EH (cell line): ENCODE measurements around the gene ARFGAP1.

Experiments used
- DNase-seq: peaks from one replicate; pipeline ENCODE4 v3.0.0-alpha.2; 2015; ENCODE audit warnings: low read depth

Gene ARFGAP1

GRCh38 chr20:63272105-63273058, at the start of gene ARFGAP1:
Gene ARFGAP1, plus strand, starts transcription at chr20:63272813. Its CDS starts 2,768 bp downstream, at chr20:63275581.
- peak; percentile 91 for DNase-seq

DNA sequence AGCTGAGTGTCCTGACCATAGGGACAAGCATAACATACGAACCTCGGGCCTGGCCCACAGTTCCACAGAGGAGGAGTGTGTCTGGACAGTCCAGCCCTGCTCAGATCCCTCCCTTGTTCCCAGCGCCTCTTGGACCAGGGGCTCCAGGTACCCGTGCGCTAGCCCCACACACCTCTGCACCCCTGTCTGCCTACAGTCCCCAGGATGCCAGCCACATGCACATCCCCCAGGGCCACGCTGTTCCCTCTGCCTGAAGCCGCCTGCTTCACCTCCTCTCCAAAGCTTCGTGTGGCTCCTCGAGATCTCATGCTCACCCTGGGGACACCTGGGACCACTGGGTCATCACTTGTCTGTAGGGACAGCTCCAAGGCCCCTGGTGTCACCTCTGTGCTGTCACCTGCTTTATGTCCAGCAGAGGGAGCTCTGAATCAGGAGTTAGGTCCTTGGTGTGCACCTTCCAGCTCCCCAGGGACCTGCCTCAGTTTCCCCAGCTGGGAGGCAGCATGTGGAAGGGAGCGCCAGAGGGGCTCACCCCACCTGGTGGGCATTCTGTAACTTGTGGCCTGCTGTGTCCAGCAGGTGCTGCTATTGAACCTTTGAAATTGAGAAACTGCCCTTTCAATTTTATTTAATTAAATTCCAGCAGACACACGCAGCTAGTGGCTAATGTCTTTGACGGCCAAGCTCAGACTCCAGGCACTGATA, 49.3 kb upstream of the ARFGAP1 start:
- peak; percentile 57 for DNase-seq

- no peak for DNase-seq
These were observed 48.8 kb upstream of the ARFGAP1 start for GRCh38 chr20:63223826-63224207.

GRCh38 chr20:63224412-63225081, 48.1 kb upstream of the ARFGAP1 start:
- DNase-seq = peak; percentile 66

DNA sequence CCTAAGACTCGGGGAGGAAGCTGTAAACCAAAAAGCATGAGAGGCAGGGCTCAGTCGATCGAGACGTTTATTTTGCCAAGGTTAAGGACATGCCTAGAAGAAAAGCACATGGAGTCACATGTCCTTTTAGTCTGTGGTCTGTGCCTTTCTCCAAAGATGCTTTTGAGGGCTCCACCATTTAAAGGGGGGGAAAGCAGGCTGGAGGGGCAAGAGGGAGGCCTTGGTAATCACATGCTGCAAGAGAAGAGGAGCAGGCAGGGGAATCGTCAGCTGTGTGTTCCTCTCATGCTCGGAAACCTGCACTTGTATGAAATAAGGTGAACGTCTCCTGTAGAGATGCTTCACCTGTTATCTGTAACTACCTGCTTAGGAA, 47.5 kb upstream of the ARFGAP1 start:
- DNase-seq = no peak

- DNase-seq = no peak
These were observed 46.3 kb upstream of the ARFGAP1 start for GRCh38 chr20:63226042-63226943.

DNA sequence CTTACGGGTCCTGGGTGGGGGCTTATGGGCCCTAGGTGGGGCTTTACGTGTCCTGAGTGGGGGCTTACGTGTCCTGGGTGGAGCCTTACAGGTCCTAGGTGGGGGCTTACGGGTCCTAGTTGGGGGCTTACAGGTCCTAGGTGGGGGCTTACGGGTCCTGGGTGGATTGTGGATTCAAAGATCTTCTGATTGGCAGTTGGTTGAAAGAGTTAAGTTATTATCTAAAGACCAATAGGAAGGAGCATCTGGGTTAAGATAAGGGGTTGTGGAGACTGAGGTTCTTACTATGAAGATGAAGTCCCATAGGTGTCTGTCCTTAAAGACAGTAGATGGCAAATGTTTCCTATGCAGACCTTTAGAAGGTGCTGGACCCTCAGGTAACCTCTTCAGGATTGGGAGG, 45.4 kb upstream of the ARFGAP1 start:
- DNase-seq = no peak

GRCh38 chr20:63228806-63229205, 43.8 kb upstream of the ARFGAP1 start:
- DNase-seq = no peak

GRCh38 chr20:63230800-63231268, 41.8 kb upstream of the ARFGAP1 start:
- DNase-seq = peak; percentile 67

GRCh38 chr20:63232235-63233060, 40.2 kb upstream of the ARFGAP1 start:
- DNase-seq = peak; percentile 98

DNA sequence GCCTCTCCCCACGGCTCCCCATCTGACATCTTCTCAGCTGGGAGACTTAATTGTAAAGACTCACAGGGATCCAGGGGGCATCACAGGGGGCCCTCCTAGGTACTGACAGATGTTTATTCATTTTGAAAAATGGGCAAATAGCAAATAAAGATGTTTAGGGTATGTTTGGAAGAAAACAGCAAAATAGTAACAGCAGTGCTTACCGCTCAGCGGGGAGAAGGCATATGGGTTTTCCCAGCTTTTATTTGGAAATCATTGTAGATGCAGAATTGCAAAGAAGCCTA, 39.6 kb upstream of the ARFGAP1 start:
- no peak for DNase-seq

GRCh38 chr20:63233924-63234323, 38.7 kb upstream of the ARFGAP1 start:
- DNase-seq = no peak

DNA sequence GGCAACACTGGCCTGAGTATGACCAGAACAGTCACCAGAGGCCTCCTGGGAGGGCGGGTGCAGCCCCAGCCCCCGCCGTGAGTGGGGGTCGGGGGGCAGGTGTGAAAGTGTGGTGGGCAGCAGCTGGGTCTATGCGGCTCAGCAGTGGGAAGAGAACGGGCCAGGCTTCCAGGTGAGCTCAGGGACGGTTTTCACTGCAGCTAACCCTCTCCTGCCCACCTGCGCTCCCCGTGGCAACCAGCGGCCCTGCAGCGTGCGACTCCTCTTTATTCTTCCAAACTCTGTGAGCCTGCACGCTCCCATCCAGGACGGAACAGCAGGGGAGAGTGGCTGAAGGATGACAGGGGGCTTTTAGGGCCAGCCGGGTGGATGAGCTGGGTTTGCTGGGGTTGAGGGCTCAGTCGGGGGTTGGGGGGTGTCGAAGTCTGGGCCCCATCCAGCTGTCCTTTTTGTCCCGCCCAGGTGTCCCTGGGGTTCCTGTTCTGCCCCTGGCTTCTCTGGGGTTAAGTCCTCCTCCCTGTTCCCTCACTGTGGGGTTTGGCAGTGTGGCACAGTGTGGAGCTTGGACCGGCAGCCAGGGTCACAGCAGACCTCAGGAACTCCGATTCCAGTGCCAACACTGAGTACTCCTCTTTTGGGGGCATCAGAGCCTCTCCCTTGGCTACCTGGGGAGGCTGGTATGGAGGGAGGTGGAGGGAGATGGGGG, 37.8 kb upstream of the ARFGAP1 start:
- DNase-seq = peak; percentile 17

GRCh38 chr20:63235399-63235983, 37.1 kb upstream of the ARFGAP1 start, which contains the start of gene BIRC7:
Gene BIRC7, plus strand, starts transcription at chr20:63235905. Its CDS starts 192 bp downstream, at chr20:63236097.
- DNase-seq = no peak

- DNase-seq = no peak
These were observed 36.3 kb upstream of the ARFGAP1 start for GRCh38 chr20:63236116-63236837.

GRCh38 chr20:63238031-63238430, 34.6 kb upstream of the ARFGAP1 start:
- DNase-seq = no peak

DNA sequence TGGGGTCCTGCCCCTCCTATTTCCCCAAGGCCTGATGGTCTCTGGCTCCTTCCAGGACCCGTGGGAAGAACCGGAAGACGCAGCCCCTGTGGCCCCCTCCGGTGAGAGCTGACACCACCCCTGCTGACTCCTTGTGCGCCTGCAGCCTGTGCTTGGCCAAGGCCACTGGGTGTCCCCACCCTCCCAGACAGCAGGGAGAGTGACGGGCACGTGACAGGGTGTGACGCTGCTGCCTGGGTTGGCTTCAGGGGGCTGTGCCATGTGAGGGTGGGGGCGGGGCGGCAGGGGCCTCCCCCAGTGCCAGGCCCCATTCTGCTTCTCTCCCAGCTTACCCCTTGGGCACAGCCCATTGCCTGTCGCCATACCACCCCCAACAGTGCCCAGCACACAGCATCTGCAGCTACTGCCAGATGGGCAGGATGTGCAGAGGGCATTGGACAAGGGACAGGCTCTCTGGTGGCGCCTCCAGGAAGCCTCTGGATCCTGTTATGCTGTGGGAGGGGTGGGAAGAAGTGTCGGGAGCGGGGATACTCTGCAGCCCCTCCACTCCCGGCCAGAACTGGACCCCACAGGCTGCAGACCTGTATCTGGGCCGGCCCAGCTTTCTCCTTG, 34.0 kb upstream of the ARFGAP1 start:
- no peak for DNase-seq

- DNase-seq = no peak
These were observed 33.2 kb upstream of the ARFGAP1 start for GRCh38 chr20:63239431-63239830.

DNA sequence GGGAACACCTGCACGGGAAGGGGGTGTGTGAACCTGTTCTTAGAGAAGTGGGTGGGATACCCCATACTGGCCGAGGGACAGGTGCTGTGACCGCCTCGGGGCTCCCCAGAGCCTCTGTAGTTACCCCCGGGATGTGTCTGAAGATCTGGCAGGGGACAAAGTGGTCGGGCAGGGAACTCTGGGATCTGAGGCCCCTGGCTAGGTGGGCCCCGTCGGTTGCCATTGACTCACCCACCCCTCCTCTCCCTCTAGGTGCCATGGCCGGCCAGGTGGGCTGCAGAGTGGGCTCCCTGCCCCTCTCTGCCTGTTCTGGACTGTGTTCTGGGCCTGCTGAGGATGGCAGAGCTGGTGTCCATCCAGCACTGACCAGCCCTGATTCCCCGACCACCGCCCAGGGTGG, 32.6 kb upstream of the ARFGAP1 start:
- no peak for DNase-seq
